A549 (cell line): ENCODE results near the gene GJB1.

Experiments used
- CBX8 ChIP-seq: fragments of 200-600 bp; sonication (generic); IDR thresholded peaks from 2 replicates; pipeline ENCODE4 v1.6.1; 2016
- CTCF ChIP-seq: fragments of >200 bp; sonication (Bioruptor Twin); formaldehyde crosslinking; IDR thresholded peaks from 3 replicates; pipeline ENCODE4 v1.5.1; 2016
- E2F6 ChIP-seq: IDR thresholded peaks from 2 replicates; pipeline ENCODE4 v1.6.1; 2012; ENCODE audit warnings: low read depth, borderline replicate concordance
- EHF ChIP-seq: fragments of 250-450 bp; sonication (Bioruptor Pico); IDR thresholded peaks from 2 replicates; pipeline ENCODE4 v1.5.0; 2020; ENCODE audit warnings: mild to moderate bottlenecking
- EP300 ChIP-seq, 2 experiments: fragments of >200 bp; sonication (Bioruptor Twin); formaldehyde crosslinking; IDR thresholded peaks; 2 replicates in 1 of 2; 3 replicates in 1 of 2; pipeline ENCODE4 v1.6.1; 2016 to 2017
- JUNB ChIP-seq: fragments of >200 bp; sonication (Bioruptor Twin); formaldehyde crosslinking; IDR thresholded peaks from 2 replicates; pipeline ENCODE4 v1.6.1; 2016
- MYC ChIP-seq: IDR thresholded peaks from 2 replicates; pipeline ENCODE4 v1.6.1; 2012; ENCODE audit warnings: mild to moderate bottlenecking, inconsistent platforms, low read length, improper control_type of control experiment, borderline replicate concordance
- NR3C1 ChIP-seq: fragments of >200 bp; sonication (Bioruptor Twin); formaldehyde crosslinking; IDR thresholded peaks from 3 replicates; pipeline ENCODE4 v1.6.1; 2017
- POLR2A ChIP-seq: IDR thresholded peaks from 2 replicates; pipeline ENCODE4 v1.6.1; 2012; ENCODE audit warnings: mild to moderate bottlenecking, low read length
- POLR2AphosphoS2 ChIP-seq: conservative IDR thresholded peaks from 2 replicates; pipeline ENCODE4 v1.6.1; 2012; ENCODE audit warnings: low read length, improper control_type of control experiment, inconsistent platforms
- RFX5 ChIP-seq: fragments of 450-650 bp; IDR thresholded peaks from 2 replicates; pipeline ENCODE4 v1.7.1; 2014; ENCODE audit warnings: antibody characterized with exemption, mild to moderate bottlenecking, moderate library complexity
- RNF2 ChIP-seq: fragments of 200-600 bp; sonication (generic); IDR thresholded peaks from 2 replicates; pipeline ENCODE4 v1.6.1; 2016; ENCODE audit warnings: low read depth, mild to moderate bottlenecking, antibody characterized with exemption, moderate library complexity, borderline replicate concordance
- SMC3 ChIP-seq: fragments of >200 bp; sonication (Bioruptor Twin); formaldehyde crosslinking; IDR thresholded peaks from 3 replicates; pipeline ENCODE4 v1.6.1; 2018; ENCODE audit warnings: inconsistent platforms
- SREBF2 ChIP-seq: fragments of 450-650 bp; IDR thresholded peaks from 2 replicates; pipeline ENCODE4 v1.6.1; 2014; ENCODE audit warnings: mild to moderate bottlenecking, moderate library complexity

- TF ChIP-seq SREBF2 (no peak), E2F6 (no peak), CBX8 (no peak), CTCF (no peak), RFX5 (no peak), RNF2 (no peak), EHF (no peak), SMC3 (no peak), JUNB (no peak), MYC (no peak), NR3C1 (no peak), POLR2A (no peak), POLR2AphosphoS2 (no peak), EP300 (IDR thresholded peaks at IDR 0.05) (no peak)
Observed at GRCh38 chrX:71215338-71215912, 7.6 kb upstream of the GJB1 start.
